Globus pallidus (tissue), 1 donor: ENCODE results near the gene AUH.

Source experiments
- DNase-seq: peaks from one replicate; pipeline ENCODE4 v3.0.0-alpha.2; 2015; ENCODE audit warnings: low spot score

Gene AUH

DNA sequence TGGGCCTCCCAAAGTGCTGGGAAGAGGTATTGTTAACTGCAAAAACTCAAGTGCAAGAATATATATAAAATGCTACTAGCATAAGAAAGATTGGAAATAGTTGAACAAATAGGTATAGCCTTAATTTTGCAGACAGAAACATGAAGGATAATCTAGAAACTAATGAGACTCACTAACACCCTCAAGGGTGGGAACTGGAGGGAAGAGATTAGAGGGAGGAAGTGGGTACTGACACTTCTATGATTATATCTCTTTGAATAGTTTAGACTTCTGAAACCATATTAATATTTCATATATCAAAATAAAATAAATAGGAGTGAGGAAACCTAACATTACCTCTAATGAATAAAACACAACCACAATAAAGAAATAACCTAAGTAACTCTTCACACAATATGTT, 23.0 kb downstream of the AUH start:
- no peak for DNase-seq

- no peak for DNase-seq
Measured at GRCh38 chr9:91336786-91337185, 24.9 kb downstream of the AUH start.

- DNase-seq: no peak
Measured at GRCh38 chr9:91334053-91334452, 27.7 kb downstream of the AUH start.

DNA sequence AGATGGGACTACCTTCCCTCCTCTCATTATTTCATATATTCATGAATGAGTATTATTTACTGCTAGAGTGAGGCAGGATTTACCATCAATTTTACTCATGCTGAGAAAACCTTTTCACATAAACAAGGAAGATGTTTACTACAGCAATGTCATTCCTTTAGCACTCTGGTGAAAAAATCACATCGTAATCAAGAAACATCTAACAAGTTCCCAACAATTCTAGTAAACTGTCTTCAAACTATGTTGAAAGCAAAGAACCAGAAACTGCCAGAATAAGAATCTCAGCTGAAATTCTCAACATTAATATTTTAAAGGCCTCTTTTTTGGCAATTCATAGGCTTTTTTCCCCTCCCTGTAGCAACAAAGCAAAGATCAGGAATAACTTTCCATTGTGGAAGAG, 28.2 kb downstream of the AUH start:
- no peak for DNase-seq

GRCh38 chr9:91332546-91333231, 29.0 kb downstream of the AUH start:
- DNase-seq: no peak

DNA sequence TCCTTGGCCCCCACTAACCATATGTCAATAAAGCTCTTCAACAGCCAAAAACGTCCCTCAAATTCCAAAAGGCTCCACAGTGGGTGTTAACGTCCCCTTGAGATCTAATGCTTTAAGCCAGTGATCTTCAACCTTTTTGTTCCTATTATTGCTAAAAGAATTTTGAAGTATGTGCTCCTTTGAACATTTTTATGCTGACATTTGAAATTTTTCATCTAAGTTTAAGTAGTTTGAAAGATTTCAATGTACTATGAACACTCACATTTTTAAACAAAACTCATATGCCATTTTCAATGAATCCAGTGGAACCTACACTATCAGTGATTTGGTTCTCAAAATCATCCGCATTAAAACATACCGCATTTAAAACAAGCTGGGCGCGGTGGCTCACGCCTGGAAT, 29.9 kb downstream of the AUH start:
- no peak for DNase-seq

DNA sequence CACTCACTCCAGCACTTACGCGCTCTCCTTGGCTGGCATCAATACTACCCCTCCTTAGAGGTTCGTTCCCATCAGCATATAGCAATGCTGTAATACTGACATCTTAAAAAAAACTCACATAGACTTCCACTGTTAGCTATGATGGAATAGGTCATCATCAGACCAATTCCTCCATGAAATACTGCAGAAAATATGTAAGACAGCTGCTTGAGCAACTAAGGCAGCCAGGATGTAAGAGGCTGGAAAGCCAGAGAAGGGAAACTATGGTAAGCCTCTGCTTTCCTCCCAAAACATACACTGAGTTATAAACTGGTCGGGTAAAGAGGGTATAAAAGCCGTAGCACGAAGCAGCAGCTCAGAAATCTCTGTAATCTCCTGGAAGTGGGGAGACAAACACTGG, 33.5 kb downstream of the AUH start:
- no peak for DNase-seq

DNA sequence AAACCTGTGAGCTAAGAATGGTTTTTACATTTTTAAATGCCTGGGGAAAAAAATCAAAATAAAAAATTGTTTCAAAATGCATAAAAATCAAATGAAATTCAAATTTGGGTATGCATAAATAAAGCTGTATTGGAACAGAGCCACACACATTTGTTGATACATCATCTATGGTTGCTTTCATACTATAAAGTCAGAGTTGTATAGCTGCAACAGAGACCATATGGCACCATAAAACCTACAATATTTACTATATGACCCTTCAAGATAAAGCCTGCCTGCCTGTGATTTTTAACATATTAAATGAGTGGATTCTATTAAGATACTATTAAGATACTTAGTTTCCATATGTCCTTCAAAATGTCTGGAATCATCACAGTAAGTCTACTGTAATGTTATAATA, 40.0 kb downstream of the AUH start:
- no peak for DNase-seq

GRCh38 chr9:91320299-91320698, 41.4 kb downstream of the AUH start:
- no peak for DNase-seq

- no peak for DNase-seq
Measured at GRCh38 chr9:91316093-91316492, 45.6 kb downstream of the AUH start.

- DNase-seq: no peak
Measured at GRCh38 chr9:91315191-91315590, 46.5 kb downstream of the AUH start.

GRCh38 chr9:91312717-91313325, 48.9 kb downstream of the AUH start:
- no peak for DNase-seq

DNA sequence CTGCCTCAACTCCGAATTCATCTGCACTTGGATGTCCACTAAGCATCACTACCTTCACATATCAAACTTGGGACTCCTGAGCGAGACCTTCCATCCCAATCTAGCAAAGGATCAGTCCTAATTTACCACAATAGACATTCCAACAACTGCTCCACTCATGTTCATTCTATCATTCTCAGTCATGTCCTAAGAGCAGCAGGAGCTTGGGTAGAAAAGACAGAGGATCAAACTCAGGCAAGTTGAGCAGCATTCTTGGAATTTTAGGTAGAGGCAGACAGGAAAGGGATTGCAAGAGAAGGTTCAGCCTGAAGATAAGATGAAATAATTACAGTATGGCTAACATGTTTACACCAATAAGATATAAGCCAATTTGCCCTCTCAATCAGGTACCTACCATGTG, 51.7 kb downstream of the AUH start:
- DNase-seq: no peak

GRCh38 chr9:91308191-91308590, 53.5 kb downstream of the AUH start:
- DNase-seq: no peak

- DNase-seq: no peak
Measured at GRCh38 chr9:91307279-91307678, 54.4 kb downstream of the AUH start.

DNA sequence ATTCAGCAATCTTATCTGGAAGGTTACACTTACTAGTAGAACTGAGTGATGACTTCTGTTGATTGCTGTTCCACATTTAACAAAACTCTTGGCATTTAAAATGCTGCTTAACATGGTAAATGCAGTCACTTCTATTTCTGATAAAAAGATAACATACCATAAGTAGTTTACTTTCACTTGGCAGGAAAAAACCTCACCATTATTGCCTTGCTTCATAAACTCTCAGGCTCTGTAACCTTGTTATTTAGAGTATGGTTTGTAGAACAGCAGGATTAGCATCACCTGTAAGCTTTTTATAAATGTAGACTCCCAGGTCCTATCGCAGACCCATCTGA, 55.5 kb downstream of the AUH start:
- no peak for DNase-seq

GRCh38 chr9:91305596-91306295, 56.0 kb downstream of the AUH start:
- DNase-seq: no peak

GRCh38 chr9:91303741-91304415, 57.8 kb downstream of the AUH start:
- DNase-seq: no peak

GRCh38 chr9:91302831-91303230, 58.9 kb downstream of the AUH start:
- DNase-seq: no peak

DNA sequence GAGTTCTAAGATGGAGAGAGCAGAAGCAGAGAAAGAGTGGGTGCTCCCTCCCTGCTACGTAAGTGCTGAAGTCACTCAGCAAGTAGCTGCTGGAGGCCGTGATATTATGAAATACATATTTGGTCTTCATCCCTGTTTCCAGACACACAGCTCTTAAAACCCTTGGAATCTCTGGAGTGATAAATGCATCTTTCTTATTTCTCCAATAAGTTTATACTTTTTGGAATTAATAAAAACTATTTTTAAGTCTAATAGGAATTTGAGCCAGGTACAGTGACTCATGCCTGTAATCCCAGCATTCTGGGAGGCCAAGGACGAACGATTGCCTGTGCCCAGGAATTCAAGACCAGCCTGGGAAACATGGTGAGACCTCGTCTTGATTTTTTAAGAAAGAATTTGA, 60.6 kb downstream of the AUH start:
- no peak for DNase-seq

GRCh38 chr9:91298311-91298710, 63.4 kb downstream of the AUH start:
- DNase-seq: no peak

GRCh38 chr9:91297306-91297705, 64.4 kb downstream of the AUH start:
- no peak for DNase-seq

DNA sequence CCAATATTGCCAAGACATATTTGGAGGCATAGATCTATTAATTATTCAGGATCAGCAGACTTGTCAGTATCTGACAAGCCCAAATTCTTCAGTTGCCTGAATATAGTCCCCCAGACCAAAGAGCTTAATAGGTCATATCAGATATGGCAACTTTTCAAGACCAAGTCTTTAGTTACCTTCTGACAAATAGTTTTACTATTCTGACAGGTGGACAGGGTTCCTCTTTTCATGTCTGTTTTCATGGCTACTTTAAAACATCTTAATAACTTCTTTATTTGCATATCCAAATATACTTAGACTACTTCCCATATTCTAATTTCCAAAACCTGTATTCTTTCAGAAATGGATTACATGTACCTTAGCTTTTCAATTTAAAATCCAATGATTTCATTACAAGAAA, 65.4 kb downstream of the AUH start:
- no peak for DNase-seq
